ENCODE data around the gene TMEM52B.

Gene TMEM52B

GRCh38 chr12:10178821-10179220 is at the start of gene TMEM52B:
TSS of gene TMEM52B (plus strand) at chr12:10179032. CDS start at chr12:10179575, 543 bp downstream.
- no peak for DNase-seq (ENCODE audit: low read depth, low spot score)

GRCh38 chr12:10130042-10130441 is 48.8 kb upstream of the TMEM52B start, which contains the start of gene CLEC7A:
TSS of gene CLEC7A (minus strand) at chr12:10130199. CDS start at chr12:10130082, 117 bp downstream.
- DNase-seq (ENCODE audit: low read depth, low spot score) = no peak

- no peak for DNase-seq (ENCODE audit: low read depth, low spot score)
Observed at GRCh38 chr12:10131111-10131690, 47.6 kb upstream of the TMEM52B start.

- no peak for DNase-seq (ENCODE audit: low read depth, low spot score)
Observed at GRCh38 chr12:10132850-10133370, 45.9 kb upstream of the TMEM52B start.

GRCh38 chr12:10135126-10135525 is 43.7 kb upstream of the TMEM52B start:
- no peak for DNase-seq (ENCODE audit: low read depth, low spot score)

GRCh38 chr12:10136637-10137205 is 42.1 kb upstream of the TMEM52B start:
- DNase-seq (ENCODE audit: low read depth, low spot score) = no peak

- no peak for DNase-seq (ENCODE audit: low read depth, low spot score)
Observed at GRCh38 chr12:10140001-10140400, 38.8 kb upstream of the TMEM52B start.

GRCh38 chr12:10142976-10143589 is 35.7 kb upstream of the TMEM52B start:
- DNase-seq (ENCODE audit: low read depth, low spot score) = no peak

- DNase-seq (ENCODE audit: low read depth, low spot score) = no peak
Observed at GRCh38 chr12:10147714-10148403, 31.0 kb upstream of the TMEM52B start.

GRCh38 chr12:10151621-10152020 is 27.2 kb upstream of the TMEM52B start:
- no peak for DNase-seq (ENCODE audit: low read depth, low spot score)

- peak; percentile 25 for DNase-seq (ENCODE audit: low read depth, low spot score)
Observed at GRCh38 chr12:10153271-10154144, 25.3 kb upstream of the TMEM52B start.

GRCh38 chr12:10154145-10154496 is 24.7 kb upstream of the TMEM52B start:
- DNase-seq (ENCODE audit: low read depth, low spot score) = no peak

GRCh38 chr12:10155966-10156365 is 22.9 kb upstream of the TMEM52B start:
- no peak for DNase-seq (ENCODE audit: low read depth, low spot score)

- no peak for DNase-seq (ENCODE audit: low read depth, low spot score)
Observed at GRCh38 chr12:10158406-10158805, 20.4 kb upstream of the TMEM52B start.

- no peak for DNase-seq (ENCODE audit: low read depth, low spot score)
Observed at GRCh38 chr12:10159280-10159679, 19.6 kb upstream of the TMEM52B start.

- DNase-seq (ENCODE audit: low read depth, low spot score) = no peak
Observed at GRCh38 chr12:10160617-10161385, 18.0 kb upstream of the TMEM52B start.

- no peak for DNase-seq (ENCODE audit: low read depth, low spot score)
Observed at GRCh38 chr12:10163084-10163483, 15.7 kb upstream of the TMEM52B start.

- DNase-seq (ENCODE audit: low read depth, low spot score) = no peak
Observed at GRCh38 chr12:10165421-10165820, 13.4 kb upstream of the TMEM52B start.

GRCh38 chr12:10167599-10167998 is 11.2 kb upstream of the TMEM52B start:
- no peak for DNase-seq (ENCODE audit: low read depth, low spot score)

GRCh38 chr12:10169104-10169503 is 9.7 kb upstream of the TMEM52B start:
- DNase-seq (ENCODE audit: low read depth, low spot score) = no peak

GRCh38 chr12:10170216-10170615 is 8.6 kb upstream of the TMEM52B start:
- DNase-seq (ENCODE audit: low read depth, low spot score) = no peak

All from activated CD4-positive, CD25-positive, alpha-beta regulatory T cell treated with anti-CD3 and anti-CD28 coated beads, Interleukin-2, amount 50 U/mL, for 16 hours (primary cell).